DMS114 treated with DMSO at 0.1 percent for 48 hours (cell line): ENCODE results near the gene MYL3.

ENCODE experiments used
- DNase-seq: peaks from one replicate; lab custom pipeline; 2025; ENCODE audit not compliant: unreplicated experiment; lab: John Stamatoyannopoulos, UW

The MYL3 gene

DNA sequence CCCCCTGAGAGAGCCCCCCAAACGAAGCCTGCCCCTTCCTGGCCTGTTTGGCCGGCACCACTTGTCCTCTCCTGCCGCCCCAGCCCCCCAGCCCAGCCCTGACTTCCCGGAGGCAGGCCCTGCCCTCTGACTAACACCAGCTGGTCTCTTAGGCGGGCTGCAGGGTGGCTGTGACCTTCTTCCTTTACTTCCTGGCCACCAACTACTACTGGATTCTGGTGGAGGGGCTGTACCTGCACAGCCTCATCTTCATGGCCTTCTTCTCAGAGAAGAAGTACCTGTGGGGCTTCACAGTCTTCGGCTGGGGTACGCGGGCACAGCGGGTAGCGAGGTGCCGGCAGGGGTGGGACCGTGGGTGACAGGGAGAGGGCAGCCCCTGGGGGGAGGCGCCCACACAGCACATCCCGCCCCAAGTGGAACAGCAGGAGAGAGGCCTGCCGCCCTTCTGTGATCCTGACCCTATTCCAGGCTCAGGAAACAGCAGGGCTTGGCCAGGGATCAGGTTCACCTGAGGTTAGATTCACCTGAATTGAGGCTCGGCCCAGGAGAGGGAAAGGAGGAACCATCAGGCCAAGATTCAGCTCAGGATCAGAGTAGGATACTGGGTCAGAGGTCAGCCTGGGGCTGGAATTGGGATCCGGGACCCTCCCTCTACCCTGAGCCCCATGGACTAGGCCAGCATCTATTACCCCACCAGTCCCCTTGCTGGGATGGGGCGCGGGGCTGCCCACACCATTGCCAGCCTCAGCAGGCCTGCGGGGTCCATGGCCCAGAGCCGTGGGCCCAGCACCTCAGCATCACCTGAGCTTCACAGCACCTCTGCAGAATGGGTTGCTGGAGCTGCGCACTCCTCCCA is 36.1 kb upstream of the MYL3 start:
- no peak for DNase-seq

- no peak for DNase-seq
Measured at GRCh38 chr3:46898321-46899150, 35.3 kb upstream of the MYL3 start.

- DNase-seq = no peak
Measured at GRCh38 chr3:46897829-46898320, 34.6 kb upstream of the MYL3 start.

GRCh38 chr3:46897031-46897430 is 33.8 kb upstream of the MYL3 start:
- no peak for DNase-seq

DNA sequence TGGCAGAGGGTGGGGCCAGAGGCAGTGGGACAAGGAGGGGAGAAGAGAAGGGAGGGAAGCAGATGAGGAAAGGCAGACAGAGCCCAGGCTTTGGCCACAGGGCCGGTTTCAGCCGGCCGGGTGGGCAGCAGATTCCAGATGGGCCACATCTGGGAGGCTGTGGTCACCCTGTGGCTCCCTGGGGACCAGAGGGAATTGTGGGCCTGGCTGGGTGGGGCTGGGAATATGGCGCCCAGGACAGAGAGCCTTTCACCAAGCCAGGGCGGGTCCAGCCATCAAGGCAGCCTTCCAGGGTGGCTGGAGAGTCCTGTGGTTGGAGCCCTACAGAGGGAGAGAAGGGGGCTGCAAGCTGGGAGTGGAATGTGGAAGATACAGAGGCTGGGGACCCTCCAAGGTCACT is 33.1 kb upstream of the MYL3 start:
- no peak for DNase-seq

- DNase-seq = no peak
Measured at GRCh38 chr3:46895761-46896160, 32.5 kb upstream of the MYL3 start.

GRCh38 chr3:46895204-46895660 is 32.0 kb upstream of the MYL3 start:
- DNase-seq = peak; percentile 45

DNA sequence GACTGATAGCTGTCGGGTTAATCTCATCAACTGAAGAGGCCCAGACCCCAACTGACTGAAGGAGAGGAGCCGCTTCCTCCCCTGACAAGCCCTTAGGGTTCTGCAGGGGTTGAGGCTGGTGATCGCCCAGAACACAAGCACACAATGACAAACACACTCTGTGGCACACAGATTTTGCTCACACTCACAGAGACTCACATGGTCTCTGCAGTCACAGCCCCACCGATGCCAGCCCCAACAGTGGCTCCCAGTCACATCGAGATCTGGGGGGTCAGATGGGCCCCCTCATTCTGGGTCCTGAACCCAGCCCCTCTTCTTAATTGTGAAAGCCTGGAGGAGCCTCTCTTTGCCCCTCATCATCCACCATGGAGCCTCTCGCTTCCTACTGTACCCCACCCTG is 31.0 kb upstream of the MYL3 start:
- no peak for DNase-seq

- DNase-seq = no peak
Measured at GRCh38 chr3:46893763-46894162, 30.5 kb upstream of the MYL3 start.

DNA sequence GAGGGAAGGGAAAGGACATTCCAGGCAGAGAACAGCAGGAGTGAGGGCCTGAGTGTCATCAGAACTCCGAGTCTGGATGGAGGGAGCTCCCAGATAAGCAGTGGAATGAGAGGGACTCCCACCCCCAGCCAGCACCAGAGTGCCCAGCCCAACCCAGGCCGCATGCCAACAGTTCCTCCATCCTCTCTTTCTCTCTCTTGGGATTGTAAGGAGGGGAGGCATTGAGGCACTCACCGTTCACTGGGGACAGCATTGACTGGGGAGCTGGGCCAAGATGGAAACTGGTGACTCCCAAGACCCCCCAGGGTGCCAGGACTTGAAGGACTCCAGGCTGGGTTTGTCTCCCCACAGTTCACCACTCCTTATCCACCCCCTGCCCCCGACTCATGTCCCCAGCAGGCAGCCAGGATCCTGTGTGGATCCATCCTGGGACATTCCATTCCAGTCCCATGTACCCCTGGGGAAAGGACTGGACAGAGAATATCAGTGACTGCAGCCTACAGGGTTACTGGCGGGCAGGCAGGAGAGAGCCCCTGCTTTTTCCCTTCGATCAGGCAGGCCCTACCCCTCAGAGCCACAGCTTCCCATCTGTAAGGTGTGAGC is 30.0 kb upstream of the MYL3 start:
- DNase-seq = no peak

DNA sequence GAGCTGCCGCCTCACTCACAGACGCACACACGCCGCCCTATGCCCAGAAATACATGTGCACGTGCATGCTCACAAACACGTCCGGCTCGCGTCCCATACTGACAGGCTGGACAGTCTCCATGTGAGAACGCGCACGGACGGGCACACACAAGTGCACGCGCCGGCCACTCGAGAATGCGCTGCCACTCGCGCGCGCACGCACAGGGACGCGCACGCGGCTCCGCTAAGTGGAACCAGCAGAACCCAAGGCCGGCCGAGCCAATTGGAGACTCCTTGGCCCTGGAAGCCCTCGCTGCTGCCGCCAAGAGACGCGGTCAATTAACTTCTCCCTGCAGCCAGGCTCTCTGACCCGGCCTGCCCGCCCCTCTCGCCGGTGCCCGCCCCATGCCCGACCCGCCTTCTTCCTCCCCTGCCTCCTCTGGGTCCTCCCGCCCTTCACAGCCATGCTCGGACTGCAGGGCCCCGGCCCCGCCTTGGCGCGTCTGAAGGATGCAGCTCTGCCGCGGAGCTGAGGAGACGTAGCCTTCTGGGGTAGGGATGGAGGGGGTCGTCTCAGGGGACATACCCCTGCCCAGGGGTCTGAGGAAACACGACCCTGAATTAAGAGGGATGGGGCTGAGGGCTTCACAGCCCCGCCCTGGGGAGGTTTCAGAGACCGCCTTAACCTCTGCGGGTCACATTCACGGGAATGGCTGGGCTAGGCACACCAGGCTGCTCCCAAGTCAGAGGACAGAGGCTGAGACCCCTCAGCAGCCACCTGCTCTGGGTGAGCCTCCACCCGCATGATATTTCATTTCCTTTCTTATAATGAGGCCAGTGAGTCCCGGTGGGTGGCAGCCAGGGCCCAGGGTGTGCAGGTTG is 29.3 kb upstream of the MYL3 start:
- DNase-seq = peak; percentile 33

DNA sequence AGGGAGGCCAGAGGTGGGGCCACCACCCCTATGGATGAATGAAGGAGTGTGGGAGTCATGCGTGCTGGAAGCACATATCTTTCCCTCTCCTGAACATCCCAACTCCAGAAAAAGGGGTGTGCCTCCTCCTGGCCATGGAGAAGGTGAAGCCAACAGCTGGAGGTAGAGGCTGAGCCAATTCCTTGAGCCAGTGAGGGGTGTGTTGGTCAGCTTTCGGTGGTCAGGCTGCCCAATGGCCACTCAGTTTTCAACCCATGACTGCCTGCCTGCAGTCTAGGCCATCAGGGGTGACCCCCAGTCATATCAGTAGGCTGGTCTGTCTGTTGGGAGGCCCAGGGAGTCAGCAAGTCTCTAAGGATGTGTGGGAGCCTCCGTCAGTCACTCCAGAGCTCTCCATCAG is 27.9 kb upstream of the MYL3 start:
- no peak for DNase-seq

DNA sequence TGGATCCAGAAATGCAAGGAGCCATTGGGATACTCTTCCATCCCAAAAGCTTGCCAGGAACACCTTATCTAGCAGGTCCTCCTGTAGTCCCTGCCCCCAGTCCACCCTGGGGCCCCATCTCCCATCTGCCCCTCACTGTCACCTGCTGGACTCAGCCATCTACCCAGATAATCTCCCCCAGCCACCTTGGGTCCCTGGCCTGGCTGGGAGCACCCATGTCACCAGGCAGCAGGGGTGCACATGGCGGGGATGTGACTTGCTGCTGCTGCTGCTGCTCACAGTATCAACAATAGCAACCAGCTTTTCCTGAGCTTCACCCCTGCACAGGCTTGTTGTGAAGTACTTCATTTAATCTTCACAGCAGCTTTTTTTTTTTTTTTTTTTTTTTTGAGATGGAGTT is 26.9 kb upstream of the MYL3 start:
- DNase-seq = no peak

- DNase-seq = no peak
Measured at GRCh38 chr3:46889381-46890110, 26.3 kb upstream of the MYL3 start.

DNA sequence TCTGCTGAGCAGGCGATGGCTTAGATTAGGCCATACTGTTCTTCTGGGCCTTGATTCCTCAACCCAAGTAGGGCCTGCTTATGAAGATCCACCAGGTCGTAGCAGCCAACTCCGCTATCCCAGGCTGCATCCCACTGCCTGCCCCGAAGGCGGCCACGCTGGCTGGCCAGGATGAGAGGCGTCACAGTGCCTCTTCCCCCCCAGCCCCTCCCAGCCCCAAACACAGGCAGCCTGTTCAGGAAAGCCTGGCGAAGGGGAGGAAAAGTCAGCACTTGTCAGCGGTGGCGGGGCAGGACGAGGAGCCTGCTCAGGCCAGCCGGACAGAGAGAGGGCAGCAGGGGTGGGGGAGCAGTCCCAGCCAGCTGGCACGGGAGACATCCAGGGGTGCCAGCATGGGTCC is 25.5 kb upstream of the MYL3 start:
- DNase-seq = no peak

GRCh38 chr3:46887980-46888494 is 24.8 kb upstream of the MYL3 start:
- DNase-seq = no peak

- no peak for DNase-seq
Measured at GRCh38 chr3:46885612-46886011, 22.4 kb upstream of the MYL3 start.

GRCh38 chr3:46884929-46885328 is 21.7 kb upstream of the MYL3 start:
- no peak for DNase-seq

DNA sequence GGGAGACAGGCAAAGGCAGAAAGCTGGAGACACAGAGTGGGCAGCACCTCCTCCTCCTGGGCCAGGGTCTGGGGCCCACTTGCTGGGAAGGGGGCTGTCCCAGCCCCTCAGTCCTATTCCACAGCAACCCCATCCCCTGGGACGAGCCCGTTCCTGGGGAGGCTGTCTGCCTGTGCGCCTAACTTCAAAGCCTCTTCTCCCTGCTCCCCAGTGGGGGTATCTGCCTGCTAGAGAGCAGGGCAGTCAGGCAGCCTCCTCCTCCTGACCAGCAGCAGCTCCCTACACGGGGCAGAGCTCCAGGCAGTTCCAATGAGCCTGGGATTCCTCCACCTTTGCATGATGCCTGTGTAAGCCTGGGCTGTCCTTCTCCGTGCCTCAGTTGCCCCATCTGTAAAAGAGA is 21.2 kb upstream of the MYL3 start:
- no peak for DNase-seq

GRCh38 chr3:46883830-46884185 is 20.6 kb upstream of the MYL3 start:
- DNase-seq = no peak
